Endodermal cell (in vitro differentiated cells): ENCODE data around the gene DNMBP. TPM values are rescaled to one million over a fixed set of nuclear protein-coding genes. Genes with fewer than 3 reads are reported as not detected.

Source experiments
- DNase-seq: peaks from one replicate; pipeline ENCODE4 v3.0.0-alpha.2; 2017
- H3K27ac ChIP-seq: 2 replicates; pipeline ENCODE4 v1.5.1; 2013; ENCODE audit warnings: mild to moderate bottlenecking, low read depth, low read length, moderate library complexity
- H3K27me3 ChIP-seq: 2 replicates; pipeline ENCODE4 v1.6.1; 2013; ENCODE audit warnings: mild to moderate bottlenecking, low read length, moderate library complexity; ENCODE audit not compliant: insufficient read depth, control insufficient read depth, poor library complexity, severe bottlenecking
- H3K36me3 ChIP-seq: 2 replicates; pipeline ENCODE4 v1.7.0; 2013; ENCODE audit warnings: mild to moderate bottlenecking, low read length, moderate library complexity; ENCODE audit not compliant: control insufficient read depth, insufficient read depth
- H3K4me1 ChIP-seq: one replicate; pipeline ENCODE4 v1.7.0; 2013; ENCODE audit warnings: low read length; ENCODE audit not compliant: control insufficient read depth, insufficient read depth
- H3K4me3 ChIP-seq: 2 replicates; pipeline ENCODE4 v1.5.1; 2013; ENCODE audit warnings: mild to moderate bottlenecking, low read length, moderate library complexity
- H3K9ac ChIP-seq: 2 replicates; pipeline ENCODE4 v1.6.1; 2013; ENCODE audit warnings: mild to moderate bottlenecking, low read length, moderate library complexity; ENCODE audit not compliant: poor library complexity, severe bottlenecking; ENCODE audit errors: extremely low read depth
- H3K9me3 ChIP-seq: 2 replicates; pipeline ENCODE4 v1.6.1; 2013; ENCODE audit warnings: mild to moderate bottlenecking, low read length, moderate library complexity; ENCODE audit not compliant: control insufficient read depth
- H3K27ac Mint-ChIP-seq: 2 replicates; pipeline ENCODE4 v1.8.0; 2020; ENCODE audit warnings: mixed read lengths
- H3K27me3 Mint-ChIP-seq: 2 replicates; pipeline ENCODE4 v1.8.0; 2021; ENCODE audit warnings: mild to moderate bottlenecking, mixed read lengths; ENCODE audit not compliant: insufficient read depth
- H3K36me3 Mint-ChIP-seq: 2 replicates; pipeline ENCODE4 v1.8.0; 2020; ENCODE audit warnings: low read depth, mixed read lengths
- H3K4me1 Mint-ChIP-seq: 2 replicates; pipeline ENCODE4 v1.8.0; 2020; ENCODE audit warnings: mixed read lengths
- H3K4me3 Mint-ChIP-seq: 2 replicates; pipeline ENCODE4 v1.8.0; 2020; ENCODE audit warnings: mild to moderate bottlenecking, moderate library complexity, mixed read lengths
- H3K9me3 Mint-ChIP-seq: 2 replicates; pipeline ENCODE4 v1.8.0; 2020; ENCODE audit warnings: mild to moderate bottlenecking, mixed read lengths
- CTCF ChIP-seq: fragments of 200-600 bp; sonication (generic); conservative IDR thresholded peaks from 2 replicates; pipeline ENCODE4 v1.5.0; 2021; ENCODE audit warnings: antibody characterized with exemption, mild to moderate bottlenecking
- WGBS, 2 experiments: methylation state at CpG; one replicate each; pipeline versions ENCODE4 v1.1.5 to v1.1.7; 2013; ENCODE audit warnings: missing lambda C conversion rate in 2 of 2, mixed read lengths in 1 of 2; ENCODE audit not compliant: insufficient coverage in 1 of 2, insufficient read length in 1 of 2; 5-methylcytosine and 5-hydroxymethylcytosine counted together
- total RNA-seq, 2 donors: library from RNA; stranded (reverse); fragmentation: NEBNext Ultra II Directional in 1 of 2; extraction: Animal tissue kit (Norgen Biotek cat#: 25700) in 1 of 2; gene quantifications; 2 replicates in 1 of 2; 3 replicates in 1 of 2; pipeline ENCODE4 v1.2.1, GENCODE V29; 2021

Gene DNMBP
- total RNA-seq, 2 donors from 2014 or later, result 45.4 to 85.4 TPM

- Histone ChIP-seq H3K27ac (no peak overlapping the region), H3K4me3 (no peak overlapping the region), H3K9ac (no peak overlapping the region), H3K36me3 (no peaks in the 10 kb centered on the region), H3K4me1 (peaks cover 4% of the 10 kb centered on the region), H3K9me3 (no peaks in the 10 kb centered on the region), H3K27me3 (no peaks in the 10 kb centered on the region)
- Mint-ChIP-seq H3K27ac (peak overlapping the region; percentile 20), H3K4me3 (no peak overlapping the region), H3K36me3 (no peaks in the 10 kb centered on the region), H3K4me1 (peaks cover 37% of the 10 kb centered on the region), H3K27me3 (peaks cover 3% of the 10 kb centered on the region), H3K9me3 (no peaks in the 10 kb centered on the region)
- 78 to 82% methylated on average over 11 of the region's 11 CpGs for WGBS, 2 experiments
- no peak for TF ChIP-seq CTCF
- peak; percentile 60 for DNase-seq
These were observed 159.6 kb downstream of the DNMBP start for GRCh38 chr10:99850021-99850766.

GRCh38 chr10:99849536-99849935, 160.2 kb downstream of the DNMBP start:
- Mint-ChIP-seq H3K27me3 (peaks cover 3% of the 10 kb centered on the region), H3K4me3 (no peak overlapping the region), H3K36me3 (no peaks in the 10 kb centered on the region), H3K9me3 (no peaks in the 10 kb centered on the region), H3K4me1 (peaks cover 37% of the 10 kb centered on the region), H3K27ac (peak overlapping the region; percentile 20)
- DNase-seq, result no peak
- Histone ChIP-seq H3K36me3 (no peaks in the 10 kb centered on the region), H3K9ac (no peak overlapping the region), H3K27ac (no peak overlapping the region), H3K27me3 (no peaks in the 10 kb centered on the region), H3K4me1 (peaks cover 4% of the 10 kb centered on the region), H3K9me3 (no peaks in the 10 kb centered on the region), H3K4me3 (no peak overlapping the region)
- WGBS, 2 experiments, result 88 to 90% methylated on average over 2 of the region's 2 CpGs
- no peak for TF ChIP-seq CTCF

GRCh38 chr10:99849057-99849456, 160.7 kb downstream of the DNMBP start:
- Histone ChIP-seq H3K27ac (no peak overlapping the region), H3K27me3 (no peaks in the 10 kb centered on the region), H3K4me1 (peaks cover 4% of the 10 kb centered on the region), H3K9me3 (no peaks in the 10 kb centered on the region), H3K4me3 (no peak overlapping the region), H3K36me3 (no peaks in the 10 kb centered on the region), H3K9ac (no peak overlapping the region)
- WGBS, 2 experiments, result 90 to 96% methylated on average over 7 of the region's 7 CpGs
- no peaks in the 10 kb centered on the region for H3K9me3 Mint-ChIP-seq
- peaks cover 3% of the 10 kb centered on the region for H3K27me3 Mint-ChIP-seq
- no peak for TF ChIP-seq CTCF
- no peak for DNase-seq
- H3K27ac Mint-ChIP-seq, result no peak overlapping the region
- H3K4me3 Mint-ChIP-seq, result no peak overlapping the region
- peaks cover 37% of the 10 kb centered on the region for H3K4me1 Mint-ChIP-seq
- H3K36me3 Mint-ChIP-seq, result no peaks in the 10 kb centered on the region
